GM23338 (cell line): ENCODE data around the gene PTPRH. TPM values are rescaled to one million over a fixed set of nuclear protein-coding genes. Genes with fewer than 3 reads are reported as not detected.

Experiments used
- ATAC-seq: fragments of 200-7000 bp; cut with Tn5 transposase; 3 replicates; pipeline ENCODE4 v1.9.1; 2020
- DNase-seq: peaks from one replicate; pipeline ENCODE4 v3.0.0-alpha.2; 2015; ENCODE audit warnings: low spot score
- H2AFZ ChIP-seq: fragments of 200-600 bp; sonication (generic); 2 replicates; pipeline ENCODE4 v1.8.0; 2016; ENCODE audit warnings: antibody characterized with exemption, mild to moderate bottlenecking, moderate library complexity
- H3F3A ChIP-seq: fragments of 200-600 bp; sonication (generic); replicated peaks from 2 replicates; pipeline ENCODE4 v1.8.0; 2017; ENCODE audit warnings: antibody characterized with exemption, mixed run types, low read depth
- H3K27ac ChIP-seq: fragments of 200-600 bp; sonication (generic); 2 replicates; pipeline ENCODE4 v1.6.1; 2016; ENCODE audit warnings: low read depth
- H3K27me3 ChIP-seq: fragments of 200-600 bp; sonication (generic); 2 replicates; pipeline ENCODE4 v1.8.0; 2016; ENCODE audit warnings: mild to moderate bottlenecking, mixed run types, moderate library complexity; ENCODE audit not compliant: insufficient read depth
- H3K36me3 ChIP-seq: fragments of 200-600 bp; sonication (generic); 2 replicates; pipeline ENCODE4 v1.8.0; 2016; ENCODE audit warnings: mild to moderate bottlenecking; ENCODE audit not compliant: insufficient read depth
- H3K4me1 ChIP-seq: fragments of 200-600 bp; sonication (generic); 2 replicates; pipeline ENCODE4 v1.8.0; 2016; ENCODE audit warnings: mild to moderate bottlenecking, moderate library complexity; ENCODE audit not compliant: insufficient read depth
- H3K4me2 ChIP-seq: fragments of 200-600 bp; sonication (generic); 2 replicates; pipeline ENCODE4 v1.7.1; 2017; ENCODE audit warnings: mixed run types
- H3K4me3 ChIP-seq: fragments of 200-600 bp; sonication (generic); 2 replicates; pipeline ENCODE4 v1.6.1; 2016; ENCODE audit warnings: mixed run types
- H3K79me2 ChIP-seq: fragments of 200-600 bp; sonication (generic); replicated peaks from 2 replicates; pipeline ENCODE4 v1.8.0; 2017; ENCODE audit warnings: mild to moderate bottlenecking; ENCODE audit not compliant: insufficient read depth
- H3K9me2 ChIP-seq: fragments of 200-600 bp; sonication (generic); 2 replicates; pipeline ENCODE4 v1.8.0; 2017; ENCODE audit not compliant: insufficient read depth
- H4K20me1 ChIP-seq: fragments of 200-600 bp; sonication (generic); replicated peaks from 2 replicates; pipeline ENCODE4 v1.8.0; 2017; ENCODE audit warnings: mild to moderate bottlenecking; ENCODE audit not compliant: insufficient read depth
- H3K27ac Mint-ChIP-seq: 2 replicates; pipeline ENCODE4 v1.8.0; 2020; ENCODE audit warnings: inconsistent platforms, mild to moderate bottlenecking, moderate library complexity, mixed read lengths
- H3K27me3 Mint-ChIP-seq: 3 replicates; pipeline ENCODE4 v1.8.0; 2022; ENCODE audit warnings: low read depth, mild to moderate bottlenecking, moderate library complexity, mixed read lengths, inconsistent platforms; ENCODE audit not compliant: insufficient read depth, poor library complexity
- H3K36me3 Mint-ChIP-seq: 3 replicates; pipeline ENCODE4 v1.8.0; 2021; ENCODE audit warnings: low read depth, mild to moderate bottlenecking, inconsistent platforms, moderate library complexity, mixed read lengths
- H3K4me1 Mint-ChIP-seq: 3 replicates; pipeline ENCODE4 v1.8.0; 2020; ENCODE audit warnings: mild to moderate bottlenecking, inconsistent platforms, mixed read lengths
- H3K4me3 Mint-ChIP-seq: 3 replicates; pipeline ENCODE4 v1.8.0; 2021; ENCODE audit warnings: moderate library complexity, mild to moderate bottlenecking, inconsistent platforms, mixed read lengths
- H3K9me3 Mint-ChIP-seq: 3 replicates; pipeline ENCODE4 v1.8.0; 2020; ENCODE audit warnings: moderate library complexity, mild to moderate bottlenecking, inconsistent platforms, mixed read lengths
- CREB1 ChIP-seq: fragments of 250-450 bp; sonication (Bioruptor Pico); IDR thresholded peaks from 2 replicates; pipeline ENCODE4 v1.5.0; 2020; ENCODE audit warnings: low read depth, mild to moderate bottlenecking, moderate library complexity
- EZH2 ChIP-seq: fragments of 200-600 bp; sonication (generic); IDR thresholded peaks from one replicate; pipeline ENCODE4 v1.8.0; 2017; ENCODE audit warnings: antibody characterized with exemption, mild to moderate bottlenecking, low read depth; ENCODE audit not compliant: unreplicated experiment
- EZH2phosphoT487 ChIP-seq: fragments of 200-600 bp; sonication (generic); IDR thresholded peaks from one replicate; pipeline ENCODE4 v1.8.1; 2018; ENCODE audit warnings: antibody characterized with exemption; ENCODE audit not compliant: unreplicated experiment
- JUNB ChIP-seq: IDR thresholded peaks from one replicate; pipeline ENCODE4 v1.6.1; 2016; ENCODE audit warnings: antibody characterized with exemption; ENCODE audit not compliant: unreplicated experiment
- NANOG ChIP-seq: IDR thresholded peaks from 2 replicates; pipeline ENCODE4 v1.6.1; 2016; ENCODE audit warnings: antibody characterized with exemption, borderline replicate concordance
- POLR2AphosphoS5 ChIP-seq: IDR thresholded peaks from 2 replicates; pipeline ENCODE4 v1.6.1; 2016; ENCODE audit warnings: antibody characterized with exemption, low read depth
- STAT1 ChIP-seq: IDR thresholded peaks from one replicate; pipeline ENCODE4 v1.6.1; 2016; ENCODE audit warnings: antibody characterized with exemption; ENCODE audit not compliant: unreplicated experiment
- ZNF331 ChIP-seq: fragments of 250-450 bp; sonication (Bioruptor Pico); IDR thresholded peaks from 2 replicates; pipeline ENCODE4 v1.5.0; 2020; ENCODE audit warnings: low read depth, mild to moderate bottlenecking, moderate library complexity
- ZNF462 ChIP-seq: fragments of 250-450 bp; sonication (Bioruptor Pico); IDR thresholded peaks from 2 replicates; pipeline ENCODE4 v1.5.0; 2020; ENCODE audit warnings: mild to moderate bottlenecking, moderate library complexity
- polyA plus RNA-seq: library from polyadenylated mRNA; unstranded; fragments of >200 nt; fragmentation: Nextera tagmentation; extraction: Ambion mirVana; gene quantifications from 2 replicates; pipeline ENCODE4 v1.2.1, GENCODE V29; 2016
- total RNA-seq: library from RNA; depleted of rRNA; stranded (reverse); fragments of >200 nt; shearing (Covaris generic); gene quantifications from 2 replicates; pipeline ENCODE4 v1.2.3, GENCODE V29; 2014
- TF ChIP-seq, protein P1 (sequence below): IDR thresholded peaks from 2 replicates; pipeline ENCODE4 v1.6.1; 2016; ENCODE audit warnings: antibody characterized with exemption

The PTPRH gene
- total and polyA plus RNA-seq, 2 experiments from 2014 or later: 0.16 to 2.1 TPM

DNA sequence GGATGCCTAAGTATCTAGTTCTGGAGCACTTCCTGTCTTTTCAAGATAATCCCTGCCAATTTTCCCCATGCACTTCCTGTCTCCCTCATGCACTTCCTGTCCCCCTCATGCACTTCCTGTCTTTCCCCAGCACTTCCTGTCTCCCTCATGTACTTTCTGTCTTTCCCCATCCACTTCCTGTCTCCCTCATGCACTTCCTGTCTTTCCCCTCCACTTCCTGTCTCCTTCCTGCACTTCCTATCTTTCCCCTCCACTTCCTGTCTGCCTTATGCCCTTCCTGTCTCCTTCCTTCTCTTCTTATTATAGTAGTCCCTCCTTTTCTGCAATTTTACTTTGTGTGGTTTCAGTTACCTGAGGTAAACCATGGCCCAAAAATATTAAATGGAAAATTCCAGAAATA, 57.3 kb downstream of the PTPRH start:
- peaks cover 22% of the 10 kb centered on the region for H3K4me1 ChIP-seq
- H3K27me3 ChIP-seq: peaks cover 9% of the 10 kb centered on the region; the same call in 1 of the 2 replicates
- no peak for ATAC-seq
- DNase-seq: no peak
- Mint-ChIP-seq H3K27me3 (peaks cover 23% of the 10 kb centered on the region), H3K4me3 (no peak overlapping the region; the same call in 2 of the 3 replicates), H3K36me3 (peaks cover 33% of the 10 kb centered on the region), H3K4me1 (peaks cover 34% of the 10 kb centered on the region), H3K27ac (no peak overlapping the region), H3K9me3 (peaks cover 5% of the 10 kb centered on the region)
- H3F3A ChIP-seq: peaks cover 16% of the 10 kb centered on the region; the same call in 1 of the 2 replicates
- no peaks in the 10 kb centered on the region for H3K9me2 ChIP-seq
- H3K36me3 ChIP-seq: no peaks in the 10 kb centered on the region; the same call in 1 of the 2 replicates
- H2AFZ ChIP-seq: no peak overlapping the region
- no peak overlapping the region for H3K4me2 ChIP-seq
- H3K79me2 ChIP-seq: no peaks in the 10 kb centered on the region
- no peak overlapping the region for H3K27ac ChIP-seq
- no peaks in the 10 kb centered on the region; the same call in 1 of the 2 replicates for H4K20me1 ChIP-seq
- H3K4me3 ChIP-seq: no peak overlapping the region
- no peak for TF ChIP-seq ZNF462 (CRISPR knock-in tag)
- TF ChIP-seq JUNB: no peak
- no peak for TF ChIP-seq EZH2
- no peak for TF ChIP-seq POLR2AphosphoS5
- TF ChIP-seq ZNF331 (CRISPR knock-in tag): no peak
- no peak for TF ChIP-seq STAT1
- TF ChIP-seq EZH2phosphoT487: no peak
- TF ChIP-seq CREB1 (CRISPR knock-in tag): no peak
- TF ChIP-seq, protein P1, sequence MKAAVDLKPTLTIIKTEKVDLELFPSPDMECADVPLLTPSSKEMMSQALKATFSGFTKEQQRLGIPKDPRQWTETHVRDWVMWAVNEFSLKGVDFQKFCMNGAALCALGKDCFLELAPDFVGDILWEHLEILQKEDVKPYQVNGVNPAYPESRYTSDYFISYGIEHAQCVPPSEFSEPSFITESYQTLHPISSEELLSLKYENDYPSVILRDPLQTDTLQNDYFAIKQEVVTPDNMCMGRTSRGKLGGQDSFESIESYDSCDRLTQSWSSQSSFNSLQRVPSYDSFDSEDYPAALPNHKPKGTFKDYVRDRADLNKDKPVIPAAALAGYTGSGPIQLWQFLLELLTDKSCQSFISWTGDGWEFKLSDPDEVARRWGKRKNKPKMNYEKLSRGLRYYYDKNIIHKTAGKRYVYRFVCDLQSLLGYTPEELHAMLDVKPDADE: no peak
- no peak for TF ChIP-seq NANOG
